Activated naive CD8-positive, alpha-beta T cell treated with anti-CD3 and anti-CD28 coated beads for 36 hours (primary cell): ENCODE data around the gene FABP3. TPM values are rescaled to one million over a fixed set of nuclear protein-coding genes. Genes with fewer than 3 reads are reported as not detected.

Experiments used
- DNase-seq: peaks from one replicate; pipeline ENCODE4 v3.0.0; 2021
- H3K27ac Mint-ChIP-seq: one replicate; pipeline ENCODE4 v1.8.0; 2022; ENCODE audit warnings: mild to moderate bottlenecking, moderate library complexity, mixed read lengths
- H3K27me3 Mint-ChIP-seq: one replicate; pipeline ENCODE4 v1.8.0; 2022; ENCODE audit warnings: mild to moderate bottlenecking, mixed read lengths
- H3K36me3 Mint-ChIP-seq: one replicate; pipeline ENCODE4 v1.8.0; 2021; ENCODE audit warnings: mild to moderate bottlenecking, mixed read lengths
- H3K4me1 Mint-ChIP-seq: one replicate; pipeline ENCODE4 v1.8.0; 2021; ENCODE audit warnings: mixed read lengths
- H3K4me3 Mint-ChIP-seq: one replicate; pipeline ENCODE4 v1.8.0; 2022; ENCODE audit warnings: mild to moderate bottlenecking, moderate library complexity, mixed read lengths
- H3K9me3 Mint-ChIP-seq: one replicate; pipeline ENCODE4 v1.8.0; 2022; ENCODE audit warnings: mixed read lengths
- total RNA-seq, 2 experiments: library from RNA; stranded (reverse); gene quantifications; one replicate each; pipeline ENCODE4 v1.2.3, GENCODE V29; 2021

The FABP3 gene
- total RNA-seq, 2 experiments from 2014 or later: not detected

- DNase-seq: no peak
- H3K27ac Mint-ChIP-seq: no peak overlapping the region
- no peaks in the 10 kb centered on the region for H3K9me3 Mint-ChIP-seq
- no peak overlapping the region for H3K4me3 Mint-ChIP-seq
- peaks cover 12% of the 10 kb centered on the region for H3K4me1 Mint-ChIP-seq
- no peaks in the 10 kb centered on the region for H3K27me3 Mint-ChIP-seq
- H3K36me3 Mint-ChIP-seq: peaks cover 2% of the 10 kb centered on the region
Measured at GRCh38 chr1:31370565-31370964, 2.3 kb downstream of the FABP3 start.

- H3K36me3 Mint-ChIP-seq: peaks cover 7% of the 10 kb centered on the region
- H3K27ac Mint-ChIP-seq: no peak overlapping the region
- no peaks in the 10 kb centered on the region for H3K27me3 Mint-ChIP-seq
- no peaks in the 10 kb centered on the region for H3K9me3 Mint-ChIP-seq
- H3K4me3 Mint-ChIP-seq: no peak overlapping the region
- DNase-seq: no peak
- H3K4me1 Mint-ChIP-seq: peaks cover 12% of the 10 kb centered on the region
Measured at GRCh38 chr1:31370021-31370420, 2.9 kb downstream of the FABP3 start.

- Mint-ChIP-seq H3K36me3 (peaks cover 13% of the 10 kb centered on the region), H3K27ac (no peak overlapping the region)
- DNase-seq: no peak
Measured at GRCh38 chr1:31368611-31369107, 4.2 kb downstream of the FABP3 start.

GRCh38 chr1:31366796-31367195 is 6.1 kb downstream of the FABP3 start:
- Mint-ChIP-seq H3K4me1 (no peaks in the 10 kb centered on the region), H3K9me3 (no peaks in the 10 kb centered on the region), H3K27ac (no peak overlapping the region), H3K36me3 (peaks cover 13% of the 10 kb centered on the region), H3K4me3 (no peak overlapping the region), H3K27me3 (no peaks in the 10 kb centered on the region)
- DNase-seq: no peak

More at GRCh38 chr1:31368611-31369107, 4.2 kb downstream of the FABP3 start:
- H3K4me1 Mint-ChIP-seq: peaks cover 8% of the 10 kb centered on the region
- no peaks in the 10 kb centered on the region for H3K27me3 Mint-ChIP-seq
- H3K9me3 Mint-ChIP-seq: no peaks in the 10 kb centered on the region
- no peak overlapping the region for H3K4me3 Mint-ChIP-seq

GRCh38 chr1:31364561-31365250 is 8.2 kb downstream of the FABP3 start:
- H3K36me3 Mint-ChIP-seq: peaks cover 13% of the 10 kb centered on the region
- H3K9me3 Mint-ChIP-seq: no peaks in the 10 kb centered on the region
- no peak for DNase-seq
- H3K4me3 Mint-ChIP-seq: no peak overlapping the region
- H3K27me3 Mint-ChIP-seq: no peaks in the 10 kb centered on the region
- no peaks in the 10 kb centered on the region for H3K4me1 Mint-ChIP-seq
- no peak overlapping the region for H3K27ac Mint-ChIP-seq

GRCh38 chr1:31362032-31362431 is 10.8 kb downstream of the FABP3 start:
- no peaks in the 10 kb centered on the region for H3K27me3 Mint-ChIP-seq
- DNase-seq: no peak
- peaks cover 13% of the 10 kb centered on the region for H3K36me3 Mint-ChIP-seq
- H3K4me3 Mint-ChIP-seq: no peak overlapping the region
- no peaks in the 10 kb centered on the region for H3K4me1 Mint-ChIP-seq
- H3K9me3 Mint-ChIP-seq: no peaks in the 10 kb centered on the region
- no peak overlapping the region for H3K27ac Mint-ChIP-seq

- H3K36me3 Mint-ChIP-seq: peaks cover 13% of the 10 kb centered on the region
- H3K9me3 Mint-ChIP-seq: no peaks in the 10 kb centered on the region
- H3K4me3 Mint-ChIP-seq: no peak overlapping the region
- DNase-seq: no peak
- no peaks in the 10 kb centered on the region for H3K27me3 Mint-ChIP-seq
- no peaks in the 10 kb centered on the region for H3K4me1 Mint-ChIP-seq
- H3K27ac Mint-ChIP-seq: no peak overlapping the region
Measured at GRCh38 chr1:31361607-31362006, 11.3 kb downstream of the FABP3 start.

- no peak for DNase-seq
- H3K9me3 Mint-ChIP-seq: no peaks in the 10 kb centered on the region
- no peaks in the 10 kb centered on the region for H3K27me3 Mint-ChIP-seq
- peaks cover 11% of the 10 kb centered on the region for H3K36me3 Mint-ChIP-seq
- H3K4me3 Mint-ChIP-seq: no peak overlapping the region
- no peaks in the 10 kb centered on the region for H3K4me1 Mint-ChIP-seq
- H3K27ac Mint-ChIP-seq: no peak overlapping the region
Measured at GRCh38 chr1:31356427-31356826, 16.4 kb downstream of the FABP3 start.

- H3K36me3 Mint-ChIP-seq: peaks cover 17% of the 10 kb centered on the region
- H3K9me3 Mint-ChIP-seq: no peaks in the 10 kb centered on the region
- H3K4me3 Mint-ChIP-seq: no peak overlapping the region
- no peak for DNase-seq
- H3K4me1 Mint-ChIP-seq: no peaks in the 10 kb centered on the region
- no peak overlapping the region for H3K27ac Mint-ChIP-seq
- no peaks in the 10 kb centered on the region for H3K27me3 Mint-ChIP-seq
Measured at GRCh38 chr1:31354283-31354682, 18.6 kb downstream of the FABP3 start.

GRCh38 chr1:31348449-31348848 is 24.4 kb downstream of the FABP3 start:
- Mint-ChIP-seq H3K4me3 (no peak overlapping the region), H3K9me3 (no peaks in the 10 kb centered on the region), H3K27me3 (no peaks in the 10 kb centered on the region), H3K36me3 (peaks cover 12% of the 10 kb centered on the region), H3K27ac (no peak overlapping the region), H3K4me1 (no peaks in the 10 kb centered on the region)
- no peak for DNase-seq

GRCh38 chr1:31346785-31347184 is 26.1 kb downstream of the FABP3 start:
- Mint-ChIP-seq H3K4me1 (no peaks in the 10 kb centered on the region), H3K4me3 (no peak overlapping the region), H3K27me3 (no peaks in the 10 kb centered on the region), H3K9me3 (no peaks in the 10 kb centered on the region), H3K27ac (no peak overlapping the region), H3K36me3 (peaks cover 7% of the 10 kb centered on the region)
- DNase-seq: no peak

- H3K4me3 Mint-ChIP-seq: no peak overlapping the region
- DNase-seq: no peak
- no peaks in the 10 kb centered on the region for H3K36me3 Mint-ChIP-seq
- no peaks in the 10 kb centered on the region for H3K27me3 Mint-ChIP-seq
- H3K9me3 Mint-ChIP-seq: no peaks in the 10 kb centered on the region
- no peaks in the 10 kb centered on the region for H3K4me1 Mint-ChIP-seq
- no peak overlapping the region for H3K27ac Mint-ChIP-seq
Measured at GRCh38 chr1:31345635-31346034, 27.2 kb downstream of the FABP3 start.

- H3K4me3 Mint-ChIP-seq: no peak overlapping the region
Measured at GRCh38 chr1:31344503-31344902, 28.4 kb downstream of the FABP3 start.

GRCh38 chr1:31336687-31337467 is 36.0 kb downstream of the FABP3 start:
- DNase-seq: no peak
- Mint-ChIP-seq H3K4me1 (peaks cover 2% of the 10 kb centered on the region), H3K27ac (no peak overlapping the region), H3K9me3 (no peaks in the 10 kb centered on the region), H3K27me3 (no peaks in the 10 kb centered on the region), H3K4me3 (no peak overlapping the region), H3K36me3 (peaks cover 6% of the 10 kb centered on the region)

More at GRCh38 chr1:31344503-31344902, 28.4 kb downstream of the FABP3 start:
- H3K27me3 Mint-ChIP-seq: no peaks in the 10 kb centered on the region
- no peak overlapping the region for H3K27ac Mint-ChIP-seq
- no peak for DNase-seq
- H3K36me3 Mint-ChIP-seq: peaks cover 6% of the 10 kb centered on the region
- H3K9me3 Mint-ChIP-seq: no peaks in the 10 kb centered on the region
- no peaks in the 10 kb centered on the region for H3K4me1 Mint-ChIP-seq

- peaks cover 7% of the 10 kb centered on the region for H3K36me3 Mint-ChIP-seq
- peaks cover 2% of the 10 kb centered on the region for H3K4me1 Mint-ChIP-seq
- H3K4me3 Mint-ChIP-seq: no peak overlapping the region
- DNase-seq: no peak
- no peaks in the 10 kb centered on the region for H3K27me3 Mint-ChIP-seq
- no peaks in the 10 kb centered on the region for H3K9me3 Mint-ChIP-seq
- no peak overlapping the region for H3K27ac Mint-ChIP-seq
Measured at GRCh38 chr1:31335007-31335406, 37.9 kb downstream of the FABP3 start.
